NK-92 (cell line): ENCODE data around the gene RIPK1.

Source experiments
- DNase-seq: peaks from one replicate; lab custom pipeline; 2025; ENCODE audit not compliant: unreplicated experiment; lab: John Stamatoyannopoulos, UW

Gene RIPK1

GRCh38 chr6:3159805-3160781, 91.8 kb downstream of the RIPK1 start:
- DNase-seq, result no peak

- DNase-seq, result no peak
These were observed 93.8 kb downstream of the RIPK1 start for GRCh38 chr6:3162067-3162497.

GRCh38 chr6:3162565-3163247, 94.4 kb downstream of the RIPK1 start:
- DNase-seq, result no peak

GRCh38 chr6:3163248-3163594, 94.9 kb downstream of the RIPK1 start:
- no peak for DNase-seq

GRCh38 chr6:3164388-3164787, 96.1 kb downstream of the RIPK1 start:
- DNase-seq, result no peak
